ENCODE results near the gene CHMP3. TPM values are rescaled to one million over a fixed set of nuclear protein-coding genes. Genes with fewer than 3 reads are reported as not detected.

CHMP3 gene
- 57.7 and 61.3 TPM in 2 replicates for total RNA-seq

DNA sequence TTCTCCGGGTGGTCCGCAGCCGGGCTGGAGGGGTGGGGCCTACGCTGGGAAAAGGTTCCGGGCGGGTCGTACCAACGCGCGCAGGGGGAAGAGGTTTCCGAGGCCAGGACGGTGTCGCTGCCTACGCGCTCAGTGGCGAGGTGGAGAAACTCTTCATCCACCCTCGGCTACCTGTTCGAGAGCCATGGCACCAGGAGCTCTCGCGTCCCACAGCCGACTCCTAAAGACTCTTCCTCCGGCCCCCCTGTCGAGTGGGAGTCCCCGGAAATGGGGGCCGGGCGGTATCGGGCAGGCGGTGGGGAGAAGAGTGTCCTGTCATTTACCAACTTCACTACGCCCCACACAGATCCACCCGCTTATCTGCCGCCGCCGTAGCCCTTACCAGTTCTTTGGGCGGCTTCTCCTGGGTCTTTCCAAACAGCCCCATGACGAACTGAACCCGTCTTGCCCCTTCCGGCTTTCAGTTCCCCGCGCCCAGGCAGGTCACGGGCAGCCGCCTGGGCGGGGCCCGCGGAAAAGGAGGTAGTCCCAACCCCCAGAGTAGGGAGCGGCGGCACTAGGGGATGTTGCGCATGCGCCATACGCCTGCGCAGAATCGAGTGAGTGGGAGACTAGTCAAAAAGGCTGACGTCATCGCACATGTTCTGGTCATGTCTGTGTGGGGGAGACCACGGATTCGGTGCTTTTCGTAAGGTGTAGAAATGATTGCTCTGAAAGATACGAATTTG lies at the start of gene CHMP3:
TSS of gene CHMP3 (minus strand) at position 522 of the 728 bp plus-strand sequence. CDS start at position 427, 95 bp downstream.

Other genes starting within 250 kb of the CHMP3 start
- gene REEP1, start 225.8 kb downstream of the CHMP3 start, total RNA-seq = 0.40 and 1.0 TPM in 2 replicates
- gene KDM3A, start 122.1 kb downstream of the CHMP3 start, total RNA-seq = 11.2 and 12.1 TPM in 2 replicates
- gene RNF103, start 60.4 kb upstream of the CHMP3 start, total RNA-seq = 13.1 and 13.9 TPM in 2 replicates
- 23.9 and 34.0 TPM in 2 replicates for gene RMND5A, start 156.8 kb upstream of the CHMP3 start, total RNA-seq
- gene CD8A, start 227.5 kb upstream of the CHMP3 start, total RNA-seq = not detected in 2 replicates

All from mammary microvascular endothelial cell (primary cell).